NB4 (cell line): ENCODE data around the gene ADM2.
"Not testable (repeated sequence)": the region's sequence is repeated elsewhere in the genome, so short reads cannot be mapped to it uniquely, and the experiment has no call there.

Experiments
- DNase-seq: peaks from one replicate; pipeline ENCODE4 v3.0.0; 2010; ENCODE audit warnings: low read depth
- H3K4me3 ChIP-seq: one replicate; pipeline ENCODE4 v1.5.1; 2011; ENCODE audit warnings: mild to moderate bottlenecking, low read depth, low read length, moderate library complexity
- CTCF ChIP-seq: IDR thresholded peaks from one replicate; pipeline ENCODE4 v1.5.1; 2012; ENCODE audit warnings: low read depth, low read length
- MAX ChIP-seq: IDR thresholded peaks from 2 replicates; pipeline ENCODE4 v1.6.1; 2011; ENCODE audit warnings: low read depth, low read length
- MYC ChIP-seq: IDR thresholded peaks from 2 replicates; pipeline ENCODE4 v1.6.1; 2011; ENCODE audit warnings: low read depth, low read length
- POLR2A ChIP-seq: IDR thresholded peaks from 2 replicates; pipeline ENCODE4 v1.6.1; 2011; ENCODE audit warnings: mild to moderate bottlenecking; ENCODE audit not compliant: insufficient read length; ENCODE audit errors: extremely low read depth

The ADM2 gene

GRCh38 chr22:50481440-50482106, at the start of gene ADM2:
ADM2 (plus strand) TSS chr22:50481543; CDS start chr22:50481848, 305 bp downstream.
- peak; percentile 40 for DNase-seq
- H3K4me3 ChIP-seq = no peak within 1 kb of the TSS
- TF ChIP-seq MAX (no peak), POLR2A (no peak)

- H3K4me3 ChIP-seq = no peak overlapping the region
- no peak for DNase-seq
- no peak for TF ChIP-seq MYC
- TF ChIP-seq CTCF = no peak
Measured at GRCh38 chr22:50432131-50432876, 49.0 kb upstream of the ADM2 start.

GRCh38 chr22:50432877-50433510, 48.3 kb upstream of the ADM2 start:
- not testable (repeated sequence) for H3K4me3 ChIP-seq, DNase-seq

GRCh38 chr22:50434849-50435248, 46.5 kb upstream of the ADM2 start:
- no peak overlapping the region for H3K4me3 ChIP-seq
- TF ChIP-seq MYC (no peak), POLR2A (no peak), MAX (no peak), CTCF (no peak)
- DNase-seq = no peak

- DNase-seq = no peak
- H3K4me3 ChIP-seq = no peak overlapping the region
- TF ChIP-seq MYC (no peak), POLR2A (no peak), CTCF (no peak), MAX (no peak)
Measured at GRCh38 chr22:50435291-50436014, 45.9 kb upstream of the ADM2 start.

- DNase-seq = no peak
- no peak overlapping the region for H3K4me3 ChIP-seq
- TF ChIP-seq POLR2A (no peak), CTCF (no peak), MYC (no peak), MAX (no peak)
Measured at GRCh38 chr22:50436015-50436830, 45.1 kb upstream of the ADM2 start.
